HG03175 (cell line): Measurements from ENCODE around the gene GRID2.
"Not testable (repeated sequence)": the region's sequence is repeated elsewhere in the genome, so short reads cannot be mapped to it uniquely, and the experiment has no call there.

Experiments
- ATAC-seq: cut with Tn5 transposase; IDR thresholded peaks from one replicate; pipeline ENCODE4 v1.9.1; 2021; ENCODE audit warnings: mild to moderate bottlenecking, moderate library complexity; ENCODE audit not compliant: unreplicated experiment

GRID2 gene

GRCh38 chr4:92303621-92304027, at the start of gene GRID2:
GRID2 (plus strand) TSS chr4:92303966.
- ATAC-seq: no peak

- ATAC-seq: no peak
Observed at GRCh38 chr4:92253986-92254671, 49.6 kb upstream of the GRID2 start.

GRCh38 chr4:92254767-92255442, 48.9 kb upstream of the GRID2 start:
- no peak for ATAC-seq

- no peak for ATAC-seq
Observed at GRCh38 chr4:92255920-92256244, 47.9 kb upstream of the GRID2 start.

DNA sequence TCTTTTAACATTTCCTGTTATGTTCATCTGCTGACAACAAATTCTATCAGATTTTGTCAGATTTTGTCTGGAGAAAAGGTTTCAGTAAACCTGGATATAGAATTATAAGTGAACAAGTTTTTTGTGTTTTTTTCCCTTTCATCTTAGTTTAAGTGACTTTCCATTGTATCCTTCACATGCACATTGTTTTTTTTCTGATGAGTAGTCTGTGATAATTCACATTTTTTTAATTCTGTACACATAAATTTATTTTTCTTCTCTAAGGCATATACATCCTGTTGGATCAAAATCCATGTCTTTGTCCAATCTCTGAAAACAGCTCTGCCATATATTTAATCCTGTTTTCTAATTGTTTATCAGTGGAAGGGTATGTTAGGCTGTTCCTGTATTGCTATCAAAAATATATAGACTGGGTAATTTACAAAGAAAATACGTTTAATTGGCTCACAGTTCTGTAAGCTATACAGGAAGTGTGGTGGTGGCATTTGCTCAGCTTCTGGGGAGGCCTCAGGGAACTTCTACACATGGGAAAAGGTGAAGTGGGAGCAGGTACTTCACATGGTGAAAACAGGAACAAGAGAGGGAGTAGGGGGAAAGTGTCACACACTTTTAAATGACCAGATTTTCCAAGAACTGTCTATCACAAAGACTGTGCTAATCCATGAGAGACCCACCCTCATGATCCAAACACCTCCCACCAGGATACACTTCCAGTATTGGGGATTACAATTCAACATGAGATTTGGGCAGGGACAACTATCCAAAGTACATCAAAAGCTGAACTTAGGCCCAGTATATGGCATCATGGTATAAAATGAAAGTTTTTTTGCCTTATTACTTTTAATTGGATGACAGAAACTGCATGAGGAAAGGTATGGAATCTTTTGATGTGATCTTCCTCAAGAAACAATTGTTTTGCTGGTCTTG, 45.6 kb upstream of the GRID2 start:
- no peak for ATAC-seq

DNA sequence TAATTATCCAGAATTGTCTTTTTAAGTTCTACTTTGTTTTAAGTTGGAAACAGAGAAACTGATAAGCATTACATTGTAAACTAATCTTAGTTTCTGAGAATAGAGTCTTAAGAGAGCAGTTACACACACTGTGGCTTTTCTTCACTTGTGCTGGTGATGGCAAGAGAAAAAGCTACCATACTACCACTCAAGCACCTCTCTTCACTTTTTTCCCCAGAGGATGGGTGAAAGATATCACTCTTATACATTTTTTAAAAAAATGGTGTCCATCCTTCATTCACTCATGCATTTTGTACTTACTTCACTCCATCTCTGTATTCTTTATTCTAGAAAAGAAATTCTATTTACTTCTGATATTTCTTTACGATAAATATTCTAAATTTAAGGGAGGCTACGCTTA, 42.5 kb upstream of the GRID2 start:
- no peak for ATAC-seq

GRCh38 chr4:92262371-92262770, 41.4 kb upstream of the GRID2 start:
- no peak for ATAC-seq

GRCh38 chr4:92263010-92263409, 40.8 kb upstream of the GRID2 start:
- ATAC-seq: no peak

DNA sequence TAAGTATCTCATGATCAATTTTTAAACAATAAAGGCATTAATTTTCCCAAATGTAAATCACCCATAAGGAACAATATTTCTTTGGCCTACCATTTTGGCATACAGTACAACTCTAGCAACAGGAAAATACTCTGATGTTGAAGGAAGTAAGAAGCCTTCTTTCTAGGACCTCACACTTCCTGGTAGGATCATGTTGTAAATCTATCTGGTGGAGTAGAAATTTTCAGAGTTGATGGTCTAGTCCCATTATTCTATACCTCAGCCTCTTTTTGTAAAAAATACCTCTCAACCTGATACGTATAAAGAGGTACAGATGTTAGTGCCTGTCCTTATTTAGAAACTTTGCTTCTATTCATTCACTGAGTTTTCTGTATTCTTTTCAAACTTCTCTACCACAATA, 40.2 kb upstream of the GRID2 start:
- no peak for ATAC-seq

DNA sequence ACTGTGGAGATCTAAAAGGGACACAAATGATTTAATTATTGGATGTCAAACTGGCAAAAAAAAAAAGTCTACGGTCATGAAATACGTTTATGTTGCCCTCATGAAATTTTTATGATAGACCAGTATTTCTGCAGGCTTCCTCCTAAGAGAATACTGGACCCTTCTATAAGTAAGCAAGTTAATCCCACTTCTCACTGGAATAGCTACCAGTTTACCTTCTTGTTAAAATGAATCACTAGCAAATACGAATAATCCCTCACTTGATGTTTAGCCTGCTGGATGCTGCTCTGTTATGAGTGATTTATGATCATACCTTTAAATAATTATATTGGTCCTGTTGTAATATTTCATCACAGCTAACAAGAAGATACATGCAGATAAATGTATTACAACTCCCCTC, 39.6 kb upstream of the GRID2 start:
- ATAC-seq: no peak

DNA sequence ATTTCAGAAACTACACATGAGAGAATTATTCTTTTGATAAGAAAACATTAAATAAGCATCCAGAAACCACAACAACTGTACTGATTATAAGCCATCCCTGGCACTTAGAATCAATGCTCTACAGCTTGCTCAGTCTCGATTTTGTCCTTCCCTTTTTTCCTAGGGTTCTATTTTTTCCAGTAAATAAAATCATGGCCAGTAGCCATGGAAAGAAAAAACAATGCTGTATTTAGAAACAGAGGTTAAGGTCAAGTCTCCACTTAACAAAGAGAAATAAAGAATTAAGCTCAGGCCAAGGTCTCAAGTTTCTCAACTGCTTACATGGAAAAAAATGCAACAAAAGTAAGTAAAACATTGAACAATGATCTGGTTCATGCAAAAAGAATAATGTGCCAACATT, 38.7 kb upstream of the GRID2 start:
- ATAC-seq: no peak

DNA sequence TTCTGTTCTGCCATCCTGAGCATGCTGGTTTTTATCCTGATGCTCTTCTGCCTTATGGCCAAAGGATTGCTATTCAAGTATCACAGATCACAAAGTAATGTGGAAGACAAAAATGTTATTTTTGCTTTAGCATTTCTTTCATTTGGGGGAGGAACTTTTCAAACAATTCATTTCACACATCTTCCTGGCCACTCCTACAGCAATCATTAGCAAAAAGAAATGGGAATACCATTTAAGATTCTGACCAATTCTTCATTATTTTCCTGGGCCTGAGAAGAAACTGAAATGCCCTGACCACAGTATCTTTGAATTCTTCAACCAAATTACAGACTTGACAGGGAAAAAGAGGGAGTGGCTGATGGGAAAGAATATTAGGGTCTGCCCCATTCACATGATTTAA, 38.0 kb upstream of the GRID2 start:
- ATAC-seq: no peak

- no peak for ATAC-seq
Observed at GRCh38 chr4:92266521-92266920, 37.2 kb upstream of the GRID2 start.

DNA sequence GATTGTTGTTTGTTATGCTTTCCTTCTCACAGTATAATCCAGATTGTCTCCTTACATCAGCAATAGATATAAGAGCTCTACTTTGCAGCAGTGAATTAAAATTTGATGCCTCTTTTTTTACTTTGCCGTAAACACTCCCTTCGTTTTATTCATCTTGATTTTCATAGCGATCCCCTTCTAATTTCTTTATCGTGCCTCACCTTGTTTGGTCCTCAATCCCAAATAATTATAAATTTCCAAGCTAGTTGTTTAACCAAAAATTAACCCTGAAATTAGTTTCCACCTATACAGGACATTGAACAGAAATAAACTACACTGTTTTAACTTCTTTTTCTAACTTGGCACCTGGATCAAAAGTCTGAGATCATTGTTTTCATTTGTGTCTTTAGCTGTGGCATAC, 35.1 kb upstream of the GRID2 start:
- no peak for ATAC-seq

DNA sequence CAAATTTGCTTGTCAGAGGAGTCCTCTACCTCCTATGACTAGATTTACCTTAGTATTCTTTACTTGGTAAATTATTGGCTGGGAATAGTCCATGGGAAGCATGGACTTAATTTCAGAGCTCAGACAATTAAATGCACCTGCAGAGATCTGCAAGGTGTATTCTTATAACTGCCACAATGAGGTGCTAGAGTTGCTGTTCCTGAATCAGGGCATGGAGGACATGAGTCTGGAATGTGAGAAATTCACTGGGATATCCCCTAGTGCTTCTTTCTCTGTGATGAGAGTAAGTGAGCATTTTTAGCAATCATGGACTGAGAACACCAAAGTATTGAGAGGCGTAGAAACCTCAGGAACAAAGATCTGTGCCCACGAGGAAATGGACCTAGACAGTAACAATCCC, 32.9 kb upstream of the GRID2 start:
- no peak for ATAC-seq

- ATAC-seq: not testable (repeated sequence)
Observed at GRCh38 chr4:92271551-92271950, 32.2 kb upstream of the GRID2 start.

GRCh38 chr4:92277057-92277881, 26.5 kb upstream of the GRID2 start:
- ATAC-seq: not testable (repeated sequence)

- ATAC-seq: no peak
Observed at GRCh38 chr4:92279296-92279695, 24.5 kb upstream of the GRID2 start.

GRCh38 chr4:92299152-92299551, 4.6 kb upstream of the GRID2 start:
- ATAC-seq: no peak

- ATAC-seq: no peak
Observed at GRCh38 chr4:92304121-92304520, 355 bp downstream of the GRID2 start.

GRCh38 chr4:92304606-92305005, 840 bp downstream of the GRID2 start:
- no peak for ATAC-seq
